ENCODE measurements around the gene CD99.

The CD99 gene

DNA sequence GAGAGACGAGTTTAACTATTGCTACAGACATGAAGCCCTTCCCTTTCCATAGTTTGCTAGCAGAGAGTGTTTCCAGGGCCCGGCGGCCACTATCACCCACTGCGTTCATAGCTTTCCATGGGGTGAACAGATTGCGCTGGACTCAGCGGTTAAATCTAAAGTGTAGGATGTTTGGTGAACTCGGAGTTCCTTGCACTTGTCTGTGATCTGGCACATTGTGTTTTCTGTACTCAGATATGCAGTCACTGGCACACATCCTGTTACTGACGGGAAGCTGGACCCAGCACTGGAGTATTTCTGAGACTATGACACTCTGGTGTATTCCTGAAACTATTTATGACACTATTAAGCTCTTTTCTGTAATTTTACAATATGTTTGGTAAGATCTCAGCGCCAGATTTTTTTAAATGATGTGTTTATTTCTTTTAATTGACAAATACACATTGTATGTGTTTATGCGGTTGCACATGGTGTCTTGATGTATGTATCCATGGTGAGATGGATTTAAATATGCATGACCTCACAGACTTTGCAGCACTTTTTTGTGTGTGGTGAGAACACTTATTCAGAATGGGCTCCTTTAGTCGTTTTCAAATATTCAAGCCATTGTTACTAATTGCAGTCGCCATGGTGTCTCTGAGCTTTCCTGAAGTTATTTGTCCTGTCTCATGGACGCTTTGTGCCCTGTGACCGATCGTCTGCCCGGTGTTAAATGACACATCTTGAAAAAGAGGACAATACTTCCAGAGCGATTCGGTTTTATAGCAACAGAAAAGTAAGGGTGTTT, 14.1 kb downstream of the CD99 start:
- Histone ChIP-seq H3K27me3 (ENCODE audit: control insufficient read depth in 1 of 2, insufficient read depth in 1 of 2, low read length in 2 of 2) (no peaks in the 10 kb centered on the region), H3K4ac (ENCODE audit: low read depth in 1 of 2, low read length in 2 of 2) (no peak overlapping the region), H3K79me1 (replicated peaks; ENCODE audit: low read length, poor library complexity, severe bottlenecking) (no peaks in the 10 kb centered on the region), H3K18ac (ENCODE audit: low read depth in 1 of 2, low read length in 2 of 2) (peak overlapping the region in 1 of 2 experiments; percentile 5), H3K4me2 (ENCODE audit: low read length, poor library complexity, severe bottlenecking) (no peak overlapping the region), H3K36me3 (ENCODE audit: control insufficient read depth in 1 of 2, insufficient read depth in 2 of 2, low read depth in 1 of 2, low read length in 2 of 2) (peaks cover 10 to 47% of the 10 kb centered on the region in 2 experiments), H3K4me1 (ENCODE audit: control insufficient read depth, insufficient read depth, low read depth, low read length) (peaks cover 45% of the 10 kb centered on the region), H3K23ac (ENCODE audit: low read length in 2 of 2) (no peak overlapping the region), H3K27ac (ENCODE audit: low read length, poor library complexity, severe bottlenecking) (no peak overlapping the region), H4K91ac (ENCODE audit: low read length) (no peak overlapping the region), H3K4me3 (ENCODE audit: insufficient read depth in 1 of 2, low read depth in 1 of 2, low read length in 2 of 2) (no peak overlapping the region), H2BK120ac (ENCODE audit: low read depth, low read length) (no peak overlapping the region), H4K8ac (ENCODE audit: low read length) (no peak overlapping the region), H2BK15ac (ENCODE audit: low read depth, poor library complexity, severe bottlenecking) (no peak overlapping the region), H2BK12ac (ENCODE audit: low read length in 2 of 2) (no peak overlapping the region), H3K9me3 (ENCODE audit: control insufficient read depth, low read length) (no peaks in the 10 kb centered on the region), H2AFZ (ENCODE audit: low read depth, low read length) (no peak overlapping the region), H2BK5ac (ENCODE audit: low read depth, low read length, poor library complexity, severe bottlenecking) (no peak overlapping the region), H3K9ac (ENCODE audit: low read length) (peak overlapping the region; percentile 36), H2AK5ac (ENCODE audit: low read length, severe bottlenecking) (no peak overlapping the region), H3K14ac (ENCODE audit: low read length in 2 of 2) (no peak overlapping the region)
- 70% methylated on average over 17 of the region's 18 CpGs for WGBS
- DNase-seq = peak; percentile 81

DNA sequence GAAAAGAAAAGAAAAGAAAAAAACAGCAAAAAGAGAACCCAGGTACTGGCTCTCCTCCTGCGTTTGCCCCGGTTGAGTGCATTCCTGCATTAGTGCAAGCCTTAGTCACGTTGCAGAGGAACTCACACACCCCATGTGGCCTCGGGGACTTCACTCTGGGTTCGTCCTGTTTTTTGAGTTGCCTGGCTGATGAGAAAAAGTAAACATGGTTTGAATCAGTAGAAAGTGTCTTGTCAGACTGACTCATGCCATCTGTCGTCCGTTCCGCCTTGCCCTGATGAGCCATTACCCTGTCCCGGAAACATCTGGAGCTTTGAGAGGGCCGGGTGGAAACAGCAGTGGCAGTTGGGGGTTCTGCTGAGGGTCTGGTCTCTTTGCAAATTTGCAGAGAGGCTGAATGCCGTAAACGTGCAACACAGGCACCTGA, 16.3 kb downstream of the CD99 start:
- WGBS = under 1% methylated on average over 12 of the region's 12 CpGs
- no peak overlapping the region for H3K14ac ChIP-seq (ENCODE audit: low read length in 2 of 2)
- peak overlapping the region; percentile 25 for H2BK5ac ChIP-seq (ENCODE audit: low read depth, low read length, poor library complexity, severe bottlenecking)

GRCh38 chrX:2708021-2708420, 16.9 kb downstream of the CD99 start:
- DNase-seq = peak; percentile 46
- Histone ChIP-seq H3K4me3 (ENCODE audit: insufficient read depth in 1 of 2, low read depth in 1 of 2, low read length in 2 of 2) (peak overlapping the region in 1 of 2 experiments; percentile 61), H3K4me2 (ENCODE audit: low read length, poor library complexity, severe bottlenecking) (no peak overlapping the region), H3K36me3 (ENCODE audit: control insufficient read depth in 1 of 2, insufficient read depth in 2 of 2, low read depth in 1 of 2, low read length in 2 of 2) (peaks cover 15 to 45% of the 10 kb centered on the region in 2 experiments), H3K4ac (ENCODE audit: low read depth in 1 of 2, low read length in 2 of 2) (no peak overlapping the region), H2BK12ac (ENCODE audit: low read length in 2 of 2) (peak overlapping the region; percentile 28 to 48), H3K27ac (ENCODE audit: low read length, poor library complexity, severe bottlenecking) (peak overlapping the region; percentile 81), H2BK15ac (ENCODE audit: low read depth, poor library complexity, severe bottlenecking) (peak overlapping the region; percentile 55), H3K14ac (ENCODE audit: low read length in 2 of 2) (no peak overlapping the region), H2AFZ (ENCODE audit: low read depth, low read length) (no peak overlapping the region), H3K23ac (ENCODE audit: low read length in 2 of 2) (no peak overlapping the region), H3K27me3 (ENCODE audit: control insufficient read depth in 1 of 2, insufficient read depth in 1 of 2, low read length in 2 of 2) (no peaks in the 10 kb centered on the region), H2BK5ac (ENCODE audit: low read depth, low read length, poor library complexity, severe bottlenecking) (no peak overlapping the region), H3K18ac (ENCODE audit: low read depth in 1 of 2, low read length in 2 of 2) (peak overlapping the region; percentile 63 to 64), H2BK120ac (ENCODE audit: low read depth, low read length) (no peak overlapping the region), H3K9me3 (ENCODE audit: control insufficient read depth, low read length) (no peaks in the 10 kb centered on the region), H3K4me1 (ENCODE audit: control insufficient read depth, insufficient read depth, low read depth, low read length) (peaks cover 47% of the 10 kb centered on the region), H3K9ac (ENCODE audit: low read length) (peak overlapping the region; percentile 87), H4K8ac (ENCODE audit: low read length) (no peak overlapping the region), H2AK5ac (ENCODE audit: low read length, severe bottlenecking) (peak overlapping the region; percentile 5), H4K91ac (ENCODE audit: low read length) (peak overlapping the region; percentile 81), H3K79me1 (replicated peaks; ENCODE audit: low read length, poor library complexity, severe bottlenecking) (peaks cover 4% of the 10 kb centered on the region)
- 26% methylated on average over 3 of the region's 6 CpGs for WGBS

More for the DNA sequence above, 16.3 kb downstream of the CD99 start:
- Histone ChIP-seq H4K91ac (ENCODE audit: low read length) (no peak overlapping the region), H3K79me1 (replicated peaks; ENCODE audit: low read length, poor library complexity, severe bottlenecking) (no peaks in the 10 kb centered on the region), H2BK12ac (ENCODE audit: low read length in 2 of 2) (peak overlapping the region in 1 of 2 experiments; percentile 15), H3K4me3 (ENCODE audit: insufficient read depth in 1 of 2, low read depth in 1 of 2, low read length in 2 of 2) (peak overlapping the region in 1 of 2 experiments; percentile 61), H2BK15ac (ENCODE audit: low read depth, poor library complexity, severe bottlenecking) (peak overlapping the region; percentile 26), H3K4me1 (ENCODE audit: control insufficient read depth, insufficient read depth, low read depth, low read length) (peaks cover 45% of the 10 kb centered on the region), H3K27me3 (ENCODE audit: control insufficient read depth in 1 of 2, insufficient read depth in 1 of 2, low read length in 2 of 2) (no peaks in the 10 kb centered on the region), H3K27ac (ENCODE audit: low read length, poor library complexity, severe bottlenecking) (peak overlapping the region; percentile 81), H3K36me3 (ENCODE audit: control insufficient read depth in 1 of 2, insufficient read depth in 2 of 2, low read depth in 1 of 2, low read length in 2 of 2) (peaks cover 8 to 40% of the 10 kb centered on the region in 2 experiments), H2AFZ (ENCODE audit: low read depth, low read length) (no peak overlapping the region), H3K18ac (ENCODE audit: low read depth in 1 of 2, low read length in 2 of 2) (peak overlapping the region; percentile 63 to 64), H2AK5ac (ENCODE audit: low read length, severe bottlenecking) (peak overlapping the region; percentile 34), H3K9me3 (ENCODE audit: control insufficient read depth, low read length) (no peaks in the 10 kb centered on the region), H2BK120ac (ENCODE audit: low read depth, low read length) (no peak overlapping the region), H3K9ac (ENCODE audit: low read length) (peak overlapping the region; percentile 87), H4K8ac (ENCODE audit: low read length) (no peak overlapping the region), H3K4me2 (ENCODE audit: low read length, poor library complexity, severe bottlenecking) (peak overlapping the region; percentile 48), H3K4ac (ENCODE audit: low read depth in 1 of 2, low read length in 2 of 2) (peak overlapping the region in 1 of 2 experiments; percentile 10), H3K23ac (ENCODE audit: low read length in 2 of 2) (no peak overlapping the region)
- peak; percentile 99 for DNase-seq

GRCh38 chrX:2708592-2709188, 17.6 kb downstream of the CD99 start:
- 91% methylated on average over 10 of the region's 10 CpGs for WGBS
- peak overlapping the region in 1 of 2 experiments; percentile 20 for H3K14ac ChIP-seq (ENCODE audit: low read length in 2 of 2)
- H3K27me3 ChIP-seq (ENCODE audit: control insufficient read depth in 1 of 2, insufficient read depth in 1 of 2, low read length in 2 of 2) = no peaks in the 10 kb centered on the region
- no peak overlapping the region for H3K4me3 ChIP-seq (ENCODE audit: insufficient read depth in 1 of 2, low read depth in 1 of 2, low read length in 2 of 2)
- no peak overlapping the region for H2AK5ac ChIP-seq (ENCODE audit: low read length, severe bottlenecking)
- peaks cover 7% of the 10 kb centered on the region for H3K79me1 ChIP-seq (replicated peaks; ENCODE audit: low read length, poor library complexity, severe bottlenecking)
- H4K8ac ChIP-seq (ENCODE audit: low read length) = no peak overlapping the region
- H3K4me2 ChIP-seq (ENCODE audit: low read length, poor library complexity, severe bottlenecking) = no peak overlapping the region
- peak overlapping the region in 1 of 2 experiments; percentile 49 for H2BK12ac ChIP-seq (ENCODE audit: low read length in 2 of 2)
- H3K18ac ChIP-seq (ENCODE audit: low read depth in 1 of 2, low read length in 2 of 2) = peak overlapping the region in 1 of 2 experiments; percentile 64
- H2BK5ac ChIP-seq (ENCODE audit: low read depth, low read length, poor library complexity, severe bottlenecking) = no peak overlapping the region
- H3K23ac ChIP-seq (ENCODE audit: low read length in 2 of 2) = no peak overlapping the region
- H3K4me1 ChIP-seq (ENCODE audit: control insufficient read depth, insufficient read depth, low read depth, low read length) = peaks cover 45% of the 10 kb centered on the region
- H2AFZ ChIP-seq (ENCODE audit: low read depth, low read length) = no peak overlapping the region
- H3K36me3 ChIP-seq (ENCODE audit: control insufficient read depth in 1 of 2, insufficient read depth in 2 of 2, low read depth in 1 of 2, low read length in 2 of 2) = peaks cover 20 to 48% of the 10 kb centered on the region in 2 experiments
- no peaks in the 10 kb centered on the region for H3K9me3 ChIP-seq (ENCODE audit: control insufficient read depth, low read length)
- no peak overlapping the region for H3K27ac ChIP-seq (ENCODE audit: low read length, poor library complexity, severe bottlenecking)
- no peak overlapping the region for H3K4ac ChIP-seq (ENCODE audit: low read depth in 1 of 2, low read length in 2 of 2)
- H2BK15ac ChIP-seq (ENCODE audit: low read depth, poor library complexity, severe bottlenecking) = no peak overlapping the region
- peak overlapping the region; percentile 56 for H4K91ac ChIP-seq (ENCODE audit: low read length)
- H3K9ac ChIP-seq (ENCODE audit: low read length) = peak overlapping the region; percentile 87
- H2BK120ac ChIP-seq (ENCODE audit: low read depth, low read length) = no peak overlapping the region
- no peak for DNase-seq
